Spinal cord (tissue), 10 donors: ENCODE data around the gene BNC1. TPM values are rescaled to one million over a fixed set of nuclear protein-coding genes. Genes with fewer than 3 reads are reported as not detected.
A peak's percentile ranks its signal among the peaks of the same experiment; 100 is the strongest.

ENCODE experiments used
- DNase-seq, 6 donors: peaks; one replicate each; pipeline versions ENCODE4 v3.0.0 to v3.0.0-alpha.2; 2013 to 2015; ENCODE audit warnings: low spot score in 6 of 6, low read depth in 4 of 6
- H3K27ac ChIP-seq: one replicate; pipeline ENCODE4 v1.5.1; 2013; ENCODE audit warnings: low read depth, low read length, control low read depth
- H3K27me3 ChIP-seq: one replicate; pipeline ENCODE4 v1.6.1; 2013; ENCODE audit warnings: low read length; ENCODE audit not compliant: control insufficient read depth, insufficient read depth
- H3K36me3 ChIP-seq: one replicate; pipeline ENCODE4 v1.6.1; 2013; ENCODE audit warnings: low read length; ENCODE audit not compliant: control insufficient read depth, insufficient read depth
- H3K4me1 ChIP-seq: one replicate; pipeline ENCODE4 v1.6.1; 2013; ENCODE audit warnings: low read length; ENCODE audit not compliant: control insufficient read depth, insufficient read depth
- H3K4me3 ChIP-seq: one replicate; pipeline ENCODE4 v1.5.1; 2013; ENCODE audit warnings: low read depth, low read length, control low read depth
- H3K9me3 ChIP-seq: one replicate; pipeline ENCODE4 v1.6.1; 2013; ENCODE audit warnings: low read length; ENCODE audit not compliant: control insufficient read depth, insufficient read depth
- WGBS: methylation state at CpG from one replicate; pipeline ENCODE4 v1.1.5; 2013; ENCODE audit warnings: missing lambda C conversion rate; ENCODE audit not compliant: insufficient coverage; 5-methylcytosine and 5-hydroxymethylcytosine counted together
- polyA plus RNA-seq, 2 donors: library from polyadenylated mRNA; unstranded; fragments of 120-200 nt; gene quantifications; one replicate each; pipeline ENCODE4 v1.2.1, GENCODE V29; 2013; ENCODE audit not compliant: insufficient read length in 2 of 2
- total RNA-seq, 2 donors: library from RNA; depleted of rRNA in 1 of 2; stranded (reverse); fragments of 120-200 nt in 1 of 2; fragments of >200 nt in 1 of 2; gene quantifications; one replicate each; pipeline versions ENCODE4 v1.2.3 to v1.2.4, GENCODE V29; 2013 to 2014
- donor health status: healthy.

BNC1 gene
- total and polyA plus RNA-seq, 4 donors, result 0.15 to 0.69 (median 0.20) TPM

DNA sequence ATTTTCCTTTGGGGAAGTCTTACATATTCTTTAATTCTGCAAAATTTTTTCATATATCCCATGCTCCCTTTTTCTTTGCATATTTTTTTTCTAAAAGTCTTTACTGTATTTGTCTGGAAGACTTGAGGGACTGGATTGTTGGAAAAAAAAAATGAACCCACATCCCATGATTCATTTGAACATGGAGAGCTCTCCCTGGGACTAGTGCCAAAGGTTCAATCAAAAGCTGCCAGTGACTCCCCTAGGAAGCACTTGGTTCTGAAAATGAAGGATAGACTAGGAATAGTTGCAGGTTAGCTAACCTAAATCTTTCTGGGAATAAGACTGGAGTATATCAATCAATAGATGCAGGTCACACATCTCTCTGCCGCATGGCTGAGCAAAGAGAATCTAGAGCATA, 16.4 kb upstream of the BNC1 start:
- WGBS, result no CpG with 5 or more reads among the region's 1 CpG
- Histone ChIP-seq H3K27ac (no peak overlapping the region), H3K36me3 (no peaks in the 10 kb centered on the region), H3K9me3 (no peaks in the 10 kb centered on the region), H3K4me3 (no peak overlapping the region), H3K27me3 (peaks cover 6% of the 10 kb centered on the region), H3K4me1 (peaks cover under 1% of the 10 kb centered on the region)
- DNase-seq, result no peak

DNA sequence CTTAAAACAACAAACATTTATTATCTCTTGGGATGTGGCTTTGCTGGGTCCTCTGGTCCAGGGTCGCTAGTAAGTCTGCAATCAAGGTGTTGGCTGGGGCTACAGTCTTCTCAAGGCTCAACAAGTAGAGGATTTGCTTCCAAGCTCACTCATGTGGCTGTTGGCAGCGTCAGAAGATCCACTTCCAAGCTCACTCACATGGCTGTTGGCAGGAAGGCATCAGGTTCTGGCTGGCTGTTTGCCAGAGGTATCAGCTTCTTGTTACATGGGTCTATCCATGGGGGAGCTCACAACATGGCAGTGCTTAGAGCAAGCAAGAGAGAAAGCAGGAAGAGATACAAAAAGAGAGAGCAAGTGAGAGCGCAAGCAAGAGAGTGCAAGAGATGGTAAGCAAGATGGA, 15.0 kb upstream of the BNC1 start:
- DNase-seq, result peak in 1 of 6 donors; percentile 21
- H3K36me3 ChIP-seq, result no peaks in the 10 kb centered on the region
- H3K9me3 ChIP-seq, result no peaks in the 10 kb centered on the region
- H3K4me1 ChIP-seq, result no peaks in the 10 kb centered on the region
- no peak overlapping the region for H3K27ac ChIP-seq
- H3K4me3 ChIP-seq, result no peak overlapping the region
- 88% methylated on average over 3 of the region's 3 CpGs for WGBS
- H3K27me3 ChIP-seq, result no peaks in the 10 kb centered on the region

DNA sequence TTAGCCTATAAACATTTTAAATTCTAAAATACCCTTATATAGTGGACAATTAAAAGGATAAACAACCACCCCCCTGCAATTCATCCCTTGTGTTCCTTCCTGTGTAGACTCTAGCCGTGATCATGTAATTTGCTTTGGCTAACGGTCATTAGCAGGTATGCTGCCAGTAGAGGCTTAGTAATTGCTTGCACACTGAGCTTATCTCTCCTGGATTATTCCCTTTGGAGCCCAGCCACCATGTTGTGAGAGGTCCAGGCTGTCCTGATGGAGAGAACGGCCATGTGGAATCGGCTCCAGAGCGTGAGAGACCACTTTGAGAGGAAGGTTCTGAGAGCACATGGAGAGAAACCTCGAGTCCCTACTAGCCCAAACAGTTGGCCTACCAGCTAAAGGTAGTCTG, 11.0 kb upstream of the BNC1 start:
- no peak overlapping the region for H3K4me3 ChIP-seq
- no peaks in the 10 kb centered on the region for H3K4me1 ChIP-seq
- whole genome bisulfite sequencing, result 100% methylated on average over 1 of the region's 6 CpGs
- no peaks in the 10 kb centered on the region for H3K9me3 ChIP-seq
- no peak overlapping the region for H3K27ac ChIP-seq
- no peaks in the 10 kb centered on the region for H3K36me3 ChIP-seq
- no peak for DNase-seq
- peaks cover under 1% of the 10 kb centered on the region for H3K27me3 ChIP-seq

DNA sequence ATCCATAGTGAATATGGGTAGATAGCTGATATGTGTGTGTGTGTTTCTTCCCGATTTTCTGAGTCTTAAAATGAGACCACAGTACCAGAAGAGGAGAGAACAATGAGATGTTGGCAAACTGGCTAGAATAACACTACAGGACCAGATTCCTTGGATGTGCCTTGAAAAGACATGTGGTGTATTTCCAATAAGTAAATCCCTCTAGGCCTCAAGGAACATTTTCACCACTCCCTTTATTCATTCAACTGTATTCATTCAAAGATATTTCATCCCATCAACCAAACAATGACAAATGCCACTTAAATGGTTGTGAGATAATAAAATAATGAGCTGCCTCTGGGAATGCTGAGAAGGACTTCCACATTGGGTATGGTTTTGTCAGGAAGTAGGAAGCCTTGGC, 8.7 kb upstream of the BNC1 start:
- no peak overlapping the region for H3K27ac ChIP-seq
- H3K9me3 ChIP-seq, result no peaks in the 10 kb centered on the region
- no peak for DNase-seq
- no peak overlapping the region for H3K4me3 ChIP-seq
- H3K36me3 ChIP-seq, result no peaks in the 10 kb centered on the region
- no peaks in the 10 kb centered on the region for H3K4me1 ChIP-seq
- 71% methylated on average over 1 of the region's 1 CpG for WGBS
- H3K27me3 ChIP-seq, result peaks cover 6% of the 10 kb centered on the region

DNA sequence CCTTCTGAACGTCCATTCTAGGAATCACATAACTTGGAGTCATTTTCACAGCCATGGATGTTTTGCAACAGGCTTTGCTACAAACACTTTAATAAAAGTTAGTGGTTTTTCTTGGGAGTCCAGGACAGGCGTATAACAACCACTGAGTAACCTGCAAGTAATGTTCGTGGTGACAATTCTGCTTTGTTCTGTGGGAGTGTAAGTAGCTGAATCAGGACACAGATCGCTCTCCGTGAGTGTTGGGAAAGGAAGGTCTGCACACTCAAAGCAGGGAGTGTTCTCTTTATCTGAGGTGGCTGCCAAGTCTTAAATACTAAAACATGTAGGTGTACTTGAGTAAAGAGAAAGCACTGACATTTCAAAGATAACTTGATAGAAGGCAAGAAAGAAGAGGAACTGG, 7.9 kb upstream of the BNC1 start:
- Histone ChIP-seq H3K9me3 (no peaks in the 10 kb centered on the region), H3K4me3 (no peak overlapping the region), H3K4me1 (no peaks in the 10 kb centered on the region), H3K36me3 (no peaks in the 10 kb centered on the region), H3K27ac (no peak overlapping the region), H3K27me3 (peaks cover 9% of the 10 kb centered on the region)
- no peak for DNase-seq
- WGBS, result 83% methylated on average over 4 of the region's 5 CpGs

DNA sequence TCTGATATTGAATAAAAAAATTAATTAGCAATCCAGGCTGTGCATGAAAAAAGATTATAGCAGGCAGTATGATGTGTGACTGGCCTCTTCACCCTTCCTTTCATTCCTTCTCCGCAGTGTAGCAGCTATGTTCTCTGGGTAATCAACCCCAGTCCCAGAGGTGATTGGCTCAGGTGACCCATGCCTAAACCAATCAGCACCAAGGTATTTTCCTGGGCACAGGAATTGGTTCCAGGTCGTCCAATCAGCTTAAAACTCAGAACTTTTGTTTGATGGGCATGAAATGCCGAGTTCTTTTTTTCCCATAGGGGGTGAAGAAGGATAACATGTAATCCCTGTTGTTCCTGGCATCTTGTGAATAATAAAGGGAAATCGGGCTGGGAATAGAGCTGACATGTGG, 5.8 kb upstream of the BNC1 start:
- WGBS, result 89% methylated on average over 2 of the region's 4 CpGs
- Histone ChIP-seq H3K9me3 (no peaks in the 10 kb centered on the region), H3K27me3 (peaks cover 24% of the 10 kb centered on the region), H3K4me1 (peaks cover under 1% of the 10 kb centered on the region), H3K4me3 (no peak overlapping the region), H3K36me3 (no peaks in the 10 kb centered on the region), H3K27ac (no peak overlapping the region)
- DNase-seq, result no peak

DNA sequence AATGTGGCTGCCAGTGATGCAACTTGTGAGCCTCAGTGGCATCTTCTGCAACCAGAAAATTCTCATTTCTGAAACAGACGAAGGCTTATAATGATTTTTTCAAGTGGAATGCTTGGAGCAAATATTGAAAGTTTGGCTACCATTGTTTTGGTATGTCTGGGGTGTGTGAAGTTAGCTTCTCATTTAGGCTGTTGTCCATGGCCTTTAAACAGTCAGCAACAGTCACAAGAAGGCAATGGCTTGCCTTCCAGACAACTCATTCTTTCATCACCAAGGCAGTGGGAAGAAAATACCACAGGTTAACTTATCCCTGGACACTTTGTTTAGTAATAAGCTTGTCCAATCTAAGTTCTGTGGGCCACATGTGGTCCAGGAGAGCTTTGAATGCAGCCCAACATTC, 4.7 kb upstream of the BNC1 start:
- no peak for DNase-seq
- no peaks in the 10 kb centered on the region for H3K9me3 ChIP-seq
- H3K27ac ChIP-seq, result no peak overlapping the region
- WGBS, result 100% methylated on average over 1 of the region's 1 CpG
- H3K4me1 ChIP-seq, result peaks cover 6% of the 10 kb centered on the region
- H3K4me3 ChIP-seq, result no peak overlapping the region
- H3K36me3 ChIP-seq, result no peaks in the 10 kb centered on the region
- peaks cover 30% of the 10 kb centered on the region for H3K27me3 ChIP-seq

DNA sequence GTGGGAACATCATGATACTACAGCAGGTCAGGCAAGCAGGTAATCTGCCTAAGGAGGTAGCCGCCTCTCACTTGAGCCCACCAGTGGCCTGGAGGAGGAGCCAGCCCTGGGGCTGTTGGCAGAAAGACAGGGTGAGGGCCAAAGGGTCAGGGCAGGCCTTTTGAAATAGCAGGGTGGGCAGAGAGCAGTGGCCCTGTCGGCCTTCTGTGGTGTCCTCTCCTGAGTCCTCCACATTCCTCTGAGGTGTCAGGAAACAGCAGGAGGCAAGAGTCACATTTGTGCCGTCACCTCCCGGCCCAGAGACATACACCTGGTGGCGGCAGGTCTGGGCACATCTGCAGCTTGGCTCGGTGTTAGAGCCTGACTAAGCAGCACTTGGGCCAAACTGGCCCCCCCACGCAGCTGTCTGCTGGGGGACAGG, 3.9 kb upstream of the BNC1 start:
- no peak for DNase-seq
- H3K36me3 ChIP-seq, result no peaks in the 10 kb centered on the region
- no peak overlapping the region for H3K4me3 ChIP-seq
- H3K27me3 ChIP-seq, result peaks cover 38% of the 10 kb centered on the region
- peaks cover 13% of the 10 kb centered on the region for H3K4me1 ChIP-seq
- WGBS, result 68% methylated on average over 7 of the region's 7 CpGs
- no peaks in the 10 kb centered on the region for H3K9me3 ChIP-seq
- H3K27ac ChIP-seq, result no peak overlapping the region

DNA sequence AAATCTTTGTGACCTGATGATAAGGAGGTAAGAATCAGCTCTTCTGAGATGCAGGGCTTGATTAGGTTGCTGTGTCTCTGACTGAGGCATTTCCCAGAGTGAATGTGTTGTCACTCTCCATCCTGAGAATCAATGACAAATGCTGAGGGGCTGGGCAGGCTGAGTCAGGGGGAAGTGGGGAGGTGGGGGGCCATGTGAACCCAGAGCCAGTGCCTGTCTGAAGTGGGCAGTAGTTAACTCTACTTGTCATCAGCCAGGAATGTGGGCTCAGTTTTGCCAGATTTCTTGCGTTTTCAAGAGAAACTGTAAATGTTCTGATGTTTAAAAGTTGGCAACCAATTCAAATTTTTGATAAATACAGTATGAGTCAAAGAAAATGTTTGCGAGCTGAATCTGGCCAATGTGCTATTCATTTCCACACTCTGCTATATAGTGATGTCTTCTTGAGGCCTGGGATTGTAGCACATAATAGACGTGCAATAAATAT, 3.1 kb upstream of the BNC1 start:
- no peak overlapping the region for H3K4me3 ChIP-seq
- no peak overlapping the region for H3K27ac ChIP-seq
- DNase-seq, result no peak
- H3K4me1 ChIP-seq, result peaks cover 21% of the 10 kb centered on the region
- H3K9me3 ChIP-seq, result no peaks in the 10 kb centered on the region
- H3K27me3 ChIP-seq, result peaks cover 46% of the 10 kb centered on the region
- no CpG with 5 or more reads among the region's 3 CpGs for WGBS
- no peaks in the 10 kb centered on the region for H3K36me3 ChIP-seq

DNA sequence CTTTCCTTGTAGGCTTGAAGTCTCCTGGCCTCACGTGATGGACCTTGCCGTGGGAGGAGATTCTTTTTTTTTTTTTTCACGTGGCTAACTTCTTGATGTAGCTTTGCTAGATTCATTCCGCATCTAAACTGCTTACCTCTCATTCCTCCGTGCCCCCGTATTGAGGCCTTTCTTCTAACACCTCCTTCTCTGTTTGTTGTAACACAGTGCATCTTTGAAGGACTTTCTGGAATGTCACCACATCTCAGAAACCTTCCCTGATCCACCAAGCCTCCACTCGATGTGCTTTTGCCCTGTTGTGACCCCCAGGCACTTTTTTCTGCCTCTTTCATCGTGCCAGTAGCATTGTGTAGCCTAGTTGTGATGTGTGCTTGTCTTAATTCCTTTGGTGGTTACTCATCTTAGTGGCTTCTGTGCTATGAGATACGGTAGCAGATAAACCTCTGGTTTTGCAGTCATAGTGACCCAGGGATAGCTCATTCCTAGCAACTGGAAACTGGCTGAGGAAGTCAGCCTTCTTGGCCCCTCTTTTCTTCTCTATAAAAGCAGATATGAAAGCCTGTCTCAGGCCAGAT, 1.6 kb upstream of the BNC1 start:
- H3K36me3 ChIP-seq, result no peaks in the 10 kb centered on the region
- H3K27ac ChIP-seq, result no peak overlapping the region
- no peak overlapping the region for H3K4me3 ChIP-seq
- peaks cover 21% of the 10 kb centered on the region for H3K4me1 ChIP-seq
- peaks cover 60% of the 10 kb centered on the region for H3K27me3 ChIP-seq
- no peak for DNase-seq
- no peaks in the 10 kb centered on the region for H3K9me3 ChIP-seq
- WGBS, result 83% methylated on average over 4 of the region's 9 CpGs
